ENCODE measurements around the gene RSRC1. TPM values are rescaled to one million over a fixed set of nuclear protein-coding genes. Genes with fewer than 3 reads are reported as not detected.

Gene RSRC1
- total and polyA plus RNA-seq, 2 of the 13 experiments (the other 11 are each of a cell fraction or from before 2014, with no cell fraction given), result 4.9 to 63.0 TPM

DNA sequence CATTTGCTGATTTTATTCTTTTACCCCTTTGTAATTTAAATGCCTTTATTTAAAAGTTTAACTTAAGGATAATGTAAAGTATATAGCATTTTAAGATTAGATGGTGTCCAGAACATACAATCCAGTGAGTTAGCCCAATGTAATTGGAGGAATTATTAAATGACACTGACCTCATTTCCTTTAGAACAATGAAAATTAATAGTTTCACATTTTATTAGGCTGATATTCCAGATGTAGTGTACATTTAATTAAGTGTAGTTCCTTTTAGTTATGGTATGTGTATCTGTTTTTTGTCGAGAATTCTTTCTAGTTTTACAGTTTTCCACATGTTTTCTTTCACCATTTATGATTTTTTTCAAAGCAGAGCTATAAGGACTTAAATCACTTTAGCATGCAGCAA is 75.8 kb downstream of the RSRC1 start (continued):
- TF ChIP-seq TARDBP (CRISPR knock-in tag; IDR thresholded peaks at IDR 0.05), result no peak

- Histone ChIP-seq H3K79me2 (ENCODE audit: insufficient read depth, low read length) (no peaks in the 10 kb centered on the region), H3K27ac (ENCODE audit: extremely low read length, insufficient read depth, low read length) (no peak overlapping the region), H3K36me3 (replicated peaks in 1 of 2; ENCODE audit: control insufficient read depth in 1 of 2, insufficient read depth in 2 of 2, low read length in 2 of 2) (no peaks in the 10 kb centered on the region), H3K4me3 (replicated peaks in 1 of 3; ENCODE audit: insufficient read depth in 1 of 3, low read depth in 2 of 3, low read length in 3 of 3) (no peak overlapping the region), H3K9ac (ENCODE audit: insufficient read depth, low read depth, low read length) (no peak overlapping the region), H4K20me1 (ENCODE audit: insufficient read depth, low read length) (no peaks in the 10 kb centered on the region), H3K4me1 (ENCODE audit: insufficient read depth, low read length) (no peaks in the 10 kb centered on the region), H3K9me3 (ENCODE audit: low read length) (peaks cover 25% of the 10 kb centered on the region), H2AFZ (ENCODE audit: low read length) (no peak overlapping the region), H3K4me2 (ENCODE audit: low read depth, low read length) (no peak overlapping the region), H3K27me3 (ENCODE audit: control insufficient read depth in 1 of 2, insufficient read depth in 2 of 2, low read length in 2 of 2) (no peaks in the 10 kb centered on the region)
- ChIA-PET CTCF (ENCODE audit: low intra/inter-chr PET ratio, low total read pairs) (no interaction called here), POLR2A (no interaction called here)
- no TSS peak for BruUV-seq (replicated peaks)
- peak; percentile 36 for FAIRE-seq
- no peak for ATAC-seq
- intact Hi-C loops (cut with micrococcal nuclease; ENCODE audit: unreplicated experiment) (no loop called here), in situ Hi-C loops (cut with HindIII; ENCODE audit: extremely low pct_ligation_motif_present, low pct_unique_long_range_greater_than_20kb) (no loop called here)
- TF ChIP-seq SSRP1 (CRISPR knock-in tag; IDR thresholded peaks at IDR 0.05), result no peak
- TF ChIP-seq ZNF142 (CRISPR knock-in tag; IDR thresholded peaks at IDR 0.05), result no peak
- no peak for TF ChIP-seq FOXK2 (IDR thresholded peaks at IDR 0.05)
- TF ChIP-seq ZBTB38 (CRISPR knock-in tag; IDR thresholded peaks at IDR 0.05), result no peak
- TF ChIP-seq BCL6 (CRISPR knock-in tag; IDR thresholded peaks at IDR 0.05), result no peak
- TF ChIP-seq NR2F1 (CRISPR knock-in tag; IDR thresholded peaks at IDR 0.05), result 0 out of 4 replicates have a peak, but pooled peaks of 1 of the 2 experiments have one; percentile 10
- no peak for TF ChIP-seq NFIB (CRISPR knock-in tag; IDR thresholded peaks at IDR 0.05; ENCODE audit: borderline replicate concordance)
- TF ChIP-seq ZFP1 (CRISPR knock-in tag; IDR thresholded peaks at IDR 0.05), result peak; percentile 98; the same call in 1 of the 2 replicates
- peak; percentile 47; the same call in 1 of the 2 replicates for TF ChIP-seq ZNF317 (CRISPR knock-in tag; IDR thresholded peaks at IDR 0.05)
- DNase-seq (ENCODE audit: low spot score), result no peak
Measured at GRCh38 chr3:158200955-158201354, 91.1 kb downstream of the RSRC1 start.

All from HepG2 (cell line).